SW480 (cell line): ENCODE measurements around the gene ADK.
"Not testable (repeated sequence)": the region's sequence is repeated elsewhere in the genome, so short reads cannot be mapped to it uniquely, and the experiment has no call there.

Source experiments
- DNase-seq: peaks from one replicate; pipeline ENCODE4 v3.0.0-alpha.2; 2016; ENCODE audit warnings: low spot score

ADK gene

GRCh38 chr10:74300666-74301065 lies 149.6 kb downstream of the ADK start:
- no peak for DNase-seq

GRCh38 chr10:74305730-74306129 lies 154.7 kb downstream of the ADK start:
- DNase-seq: no peak

- DNase-seq: no peak
Observed at GRCh38 chr10:74306227-74306982, 155.4 kb downstream of the ADK start.

- DNase-seq: no peak
Observed at GRCh38 chr10:74307061-74307651, 156.1 kb downstream of the ADK start.

- no peak for DNase-seq
Observed at GRCh38 chr10:74310652-74311257, 159.7 kb downstream of the ADK start.

- no peak for DNase-seq
Observed at GRCh38 chr10:74314166-74314565, 163.1 kb downstream of the ADK start.

GRCh38 chr10:74320026-74320425 lies 169.0 kb downstream of the ADK start:
- DNase-seq: no peak

GRCh38 chr10:74320717-74321116 lies 169.7 kb downstream of the ADK start:
- DNase-seq: no peak

- DNase-seq: no peak
Observed at GRCh38 chr10:74322141-74322540, 171.1 kb downstream of the ADK start.

GRCh38 chr10:74322565-74322964 lies 171.5 kb downstream of the ADK start:
- no peak for DNase-seq

GRCh38 chr10:74328388-74328787 lies 177.4 kb downstream of the ADK start:
- no peak for DNase-seq

- no peak for DNase-seq
Observed at GRCh38 chr10:74329873-74330272, 178.9 kb downstream of the ADK start.

GRCh38 chr10:74330646-74331045 lies 179.6 kb downstream of the ADK start:
- DNase-seq: no peak

- no peak for DNase-seq
Observed at GRCh38 chr10:74332398-74332797, 181.4 kb downstream of the ADK start.

- DNase-seq: no peak
Observed at GRCh38 chr10:74333174-74333573, 182.2 kb downstream of the ADK start.

- no peak for DNase-seq
Observed at GRCh38 chr10:74334221-74334620, 183.2 kb downstream of the ADK start.

GRCh38 chr10:74335501-74335900 lies 184.5 kb downstream of the ADK start:
- DNase-seq: no peak

- DNase-seq: peak; percentile 2
Observed at GRCh38 chr10:74337330-74338016, 186.5 kb downstream of the ADK start.

- DNase-seq: no peak
Observed at GRCh38 chr10:74342991-74343390, 192.0 kb downstream of the ADK start.

GRCh38 chr10:74343804-74344203 lies 192.8 kb downstream of the ADK start:
- DNase-seq: no peak

GRCh38 chr10:74344306-74344705 lies 193.3 kb downstream of the ADK start:
- no peak for DNase-seq

GRCh38 chr10:74347522-74347921 lies 196.5 kb downstream of the ADK start:
- no peak for DNase-seq

- DNase-seq: not testable (repeated sequence)
Observed at GRCh38 chr10:74353021-74353420, 202.0 kb downstream of the ADK start.
